ENCODE results near the gene WDCP.
"Not testable (repeated sequence)": the region's sequence is repeated elsewhere in the genome, so short reads cannot be mapped to it uniquely, and the experiment has no call there.

WDCP gene

GRCh38 chr2:24022324-24022974 lies 24.7 kb downstream of the WDCP start:
- no peak for DNase-seq (ENCODE audit: low spot score)

GRCh38 chr2:24021122-24021998 lies 25.8 kb downstream of the WDCP start:
- no peak for DNase-seq (ENCODE audit: low spot score)

- no peak for DNase-seq (ENCODE audit: low spot score)
Observed at GRCh38 chr2:24020244-24020643, 26.9 kb downstream of the WDCP start.

GRCh38 chr2:24019729-24020128 lies 27.5 kb downstream of the WDCP start:
- no peak for DNase-seq (ENCODE audit: low spot score)

GRCh38 chr2:24018241-24018640 lies 28.9 kb downstream of the WDCP start:
- DNase-seq (ENCODE audit: low spot score), result no peak

GRCh38 chr2:24017711-24018110 lies 29.5 kb downstream of the WDCP start:
- no peak for DNase-seq (ENCODE audit: low spot score)

GRCh38 chr2:24016853-24017703 lies 30.1 kb downstream of the WDCP start:
- no peak for DNase-seq (ENCODE audit: low spot score)

GRCh38 chr2:24016376-24016761 lies 30.8 kb downstream of the WDCP start:
- no peak for DNase-seq (ENCODE audit: low spot score)

GRCh38 chr2:24015562-24016375 lies 31.4 kb downstream of the WDCP start:
- DNase-seq (ENCODE audit: low spot score), result no peak

- not testable (repeated sequence) for DNase-seq (ENCODE audit: low spot score)
Observed at GRCh38 chr2:24014902-24015301, 32.3 kb downstream of the WDCP start.

GRCh38 chr2:24012521-24013188 lies 34.5 kb downstream of the WDCP start:
- no peak for DNase-seq (ENCODE audit: low spot score)

GRCh38 chr2:24011250-24012104 lies 35.7 kb downstream of the WDCP start:
- no peak for DNase-seq (ENCODE audit: low spot score)

GRCh38 chr2:24010477-24011249 lies 36.5 kb downstream of the WDCP start:
- DNase-seq (ENCODE audit: low spot score), result no peak

- no peak for DNase-seq (ENCODE audit: low spot score)
Observed at GRCh38 chr2:24009680-24010476, 37.3 kb downstream of the WDCP start, which contains the start of gene MFSD2B. Gene MFSD2B, plus strand, starts transcription at chr2:24010085. Its CDS starts 12 bp downstream, at chr2:24010097.

GRCh38 chr2:24009367-24009679 lies 37.9 kb downstream of the WDCP start:
- DNase-seq (ENCODE audit: low spot score), result no peak

- DNase-seq (ENCODE audit: low spot score), result no peak
Observed at GRCh38 chr2:24008672-24009366, 38.4 kb downstream of the WDCP start.

- no peak for DNase-seq (ENCODE audit: low spot score)
Observed at GRCh38 chr2:24007693-24008092, 39.5 kb downstream of the WDCP start.

GRCh38 chr2:23994567-23994966 lies 52.6 kb downstream of the WDCP start:
- DNase-seq (ENCODE audit: low spot score), result no peak

All from pons (tissue), 1 donor.